ENCODE data around the gene FILIP1. TPM values are rescaled to one million over a fixed set of nuclear protein-coding genes. Genes with fewer than 3 reads are reported as not detected.

The FILIP1 gene
- polyA plus RNA-seq, 2 of the 4 experiments (the other 2 are of a cell fraction), result 2.3 to 15.6 TPM

GRCh38 chr6:75489025-75489424 lies 4.6 kb downstream of the FILIP1 start (continued):
- TF ChIP-seq PBX3 (IDR thresholded peaks at IDR 0.05) (no peak), ELK1 (IDR thresholded peaks at IDR 0.05; ENCODE audit: low read depth, low read length) (no peak), ESRRA (IDR thresholded peaks at IDR 0.05; ENCODE audit: borderline replicate concordance, low read length) (no peak), FOSL2 (IDR thresholded peaks at IDR 0.05) (no peak), FOSL2 (CRISPR knock-in tag; IDR thresholded peaks at IDR 0.05) (no peak), SREBF2 (IDR thresholded peaks at IDR 0.05) (no peak)
- TF ChIP-seq, protein P1, sequence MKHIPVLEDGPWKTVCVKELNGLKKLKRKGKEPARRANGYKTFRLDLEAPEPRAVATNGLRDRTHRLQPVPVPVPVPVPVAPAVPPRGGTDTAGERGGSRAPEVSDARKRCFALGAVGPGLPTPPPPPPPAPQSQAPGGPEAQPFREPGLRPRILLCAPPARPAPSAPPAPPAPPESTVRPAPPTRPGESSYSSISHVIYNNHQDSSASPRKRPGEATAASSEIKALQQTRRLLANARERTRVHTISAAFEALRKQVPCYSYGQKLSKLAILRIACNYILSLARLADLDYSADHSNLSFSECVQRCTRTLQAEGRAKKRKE (CRISPR knock-in tag; IDR thresholded peaks at IDR 0.05; ENCODE audit: low read depth), result no peak

- H3K4me1 ChIP-seq, result peaks cover 39% of the 10 kb centered on the region
- peak overlapping the region; percentile 78 for H3K4me2 ChIP-seq
- FAIRE-seq, result no peak
- ChIA-PET POLR2A (no interaction called here), CTCF (no interaction called here)
- WGBS (ENCODE audit: missing lambda C conversion rate), result 11% methylated on average over 1 of the region's 1 CpG
- TF ChIP-seq SMC3 (IDR thresholded peaks at IDR 0.05) (no peak), BCL3 (IDR thresholded peaks at IDR 0.05) (no peak), JUN (IDR thresholded peaks at IDR 0.05) (no peak)
- H3K4me3 ChIP-seq, result no peak overlapping the region
- DNase-seq (ENCODE audit: low read depth in 1 of 2, low spot score in 1 of 2), result no peak
- peak overlapping the region; percentile 75 to 84 for H3K27ac ChIP-seq
- ATAC-seq, result peak in 1 of 2 experiments; percentile 41; a peak in 3 of 6 replicates
- no peaks in the 10 kb centered on the region for H3K9me3 ChIP-seq
Measured at GRCh38 chr6:75488033-75488432, 5.6 kb downstream of the FILIP1 start.

GRCh38 chr6:75486850-75487518 lies 6.6 kb downstream of the FILIP1 start:
- POLR2A ChIA-PET, result no interaction called here
- TF ChIP-seq NFE2L2 (conservative IDR thresholded peaks at IDR 0.05; ENCODE audit: low read length) (no peak), HOXB5 (CRISPR knock-in tag; IDR thresholded peaks at IDR 0.05) (no peak), KDM5A (IDR thresholded peaks at IDR 0.05) (no peak), RARB (CRISPR knock-in tag; IDR thresholded peaks at IDR 0.05) (no peak), NR3C1 (IDR thresholded peaks at IDR 0.05) (no peak), SREBF2 (IDR thresholded peaks at IDR 0.05) (no peak), FOXS1 (CRISPR knock-in tag; IDR thresholded peaks at IDR 0.05) (no peak)
- FAIRE-seq, result no peak

DNA sequence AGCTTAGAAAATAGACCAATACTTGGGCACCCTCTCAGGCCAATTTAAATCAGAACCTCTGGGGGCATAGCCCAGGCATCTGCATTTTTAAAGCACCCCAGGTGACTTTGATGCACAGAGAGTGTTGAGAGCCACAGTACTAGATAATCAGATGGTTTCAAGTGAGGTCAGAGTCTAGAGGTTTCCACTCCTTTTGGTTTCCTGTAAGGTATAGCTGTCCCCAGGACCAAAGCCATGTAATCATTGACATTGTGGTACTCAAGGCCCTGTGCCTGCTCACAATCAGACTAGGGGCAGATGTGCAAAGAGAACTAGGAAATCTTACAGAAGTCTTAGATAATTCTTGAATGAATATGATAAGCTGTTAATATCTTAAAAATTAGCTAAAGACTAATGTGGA lies 9.1 kb downstream of the FILIP1 start:
- no peak overlapping the region for H3K4me3 ChIP-seq
- peaks cover 47% of the 10 kb centered on the region for H3K4me1 ChIP-seq
- ChIA-PET CTCF (interaction anchor here (1.0 to 1.1 kb wide), 2 partner anchors 9 to 17 kb away, joined by 3 to 4 read pairs; partner anchors contain the start of gene FILIP1), POLR2A (no interaction called here)
- no peaks in the 10 kb centered on the region for H3K9me3 ChIP-seq
- H3K27ac ChIP-seq, result no peak overlapping the region
- DNase-seq (ENCODE audit: low read depth in 1 of 2, low spot score in 1 of 2), result no peak
- FAIRE-seq, result no peak
- no peak for ATAC-seq
- no peak overlapping the region for H3K4me2 ChIP-seq
- TF ChIP-seq ZFP36 (IDR thresholded peaks at IDR 0.05; ENCODE audit: borderline replicate concordance, partially characterized antibody) (no peak), BHLHE40 (IDR thresholded peaks at IDR 0.05; ENCODE audit: low read depth, low read length) (no peak), JUN (IDR thresholded peaks at IDR 0.05) (no peak), RFX5 (IDR thresholded peaks at IDR 0.05) (no peak), MAFK (IDR thresholded peaks at IDR 0.05; ENCODE audit: partially characterized antibody) (no peak), FOSB (CRISPR knock-in tag; IDR thresholded peaks at IDR 0.05) (no peak), MAZ (IDR thresholded peaks at IDR 0.05; ENCODE audit: borderline replicate concordance, low read depth, low read length) (no peak), TP53 (CRISPR knock-in tag; IDR thresholded peaks at IDR 0.05) (no peak), EP300 (IDR thresholded peaks at IDR 0.05) (no peak), ZSCAN20 (CRISPR knock-in tag; IDR thresholded peaks at IDR 0.05) (no peak), FOXS1 (CRISPR knock-in tag; IDR thresholded peaks at IDR 0.05) (no peak), HOXB13 (CRISPR knock-in tag; IDR thresholded peaks at IDR 0.05; ENCODE audit: low read depth) (no peak), CBX2 (IDR thresholded peaks at IDR 0.05; ENCODE audit: borderline replicate concordance, low read depth) (no peak)
- TF ChIP-seq, protein P2, sequence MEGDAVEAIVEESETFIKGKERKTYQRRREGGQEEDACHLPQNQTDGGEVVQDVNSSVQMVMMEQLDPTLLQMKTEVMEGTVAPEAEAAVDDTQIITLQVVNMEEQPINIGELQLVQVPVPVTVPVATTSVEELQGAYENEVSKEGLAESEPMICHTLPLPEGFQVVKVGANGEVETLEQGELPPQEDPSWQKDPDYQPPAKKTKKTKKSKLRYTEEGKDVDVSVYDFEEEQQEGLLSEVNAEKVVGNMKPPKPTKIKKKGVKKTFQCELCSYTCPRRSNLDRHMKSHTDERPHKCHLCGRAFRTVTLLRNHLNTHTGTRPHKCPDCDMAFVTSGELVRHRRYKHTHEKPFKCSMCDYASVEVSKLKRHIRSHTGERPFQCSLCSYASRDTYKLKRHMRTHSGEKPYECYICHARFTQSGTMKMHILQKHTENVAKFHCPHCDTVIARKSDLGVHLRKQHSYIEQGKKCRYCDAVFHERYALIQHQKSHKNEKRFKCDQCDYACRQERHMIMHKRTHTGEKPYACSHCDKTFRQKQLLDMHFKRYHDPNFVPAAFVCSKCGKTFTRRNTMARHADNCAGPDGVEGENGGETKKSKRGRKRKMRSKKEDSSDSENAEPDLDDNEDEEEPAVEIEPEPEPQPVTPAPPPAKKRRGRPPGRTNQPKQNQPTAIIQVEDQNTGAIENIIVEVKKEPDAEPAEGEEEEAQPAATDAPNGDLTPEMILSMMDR (IDR thresholded peaks at IDR 0.05), result no peak

More at GRCh38 chr6:75486850-75487518, 6.6 kb downstream of the FILIP1 start:
- Histone ChIP-seq H3K9me3 (no peaks in the 10 kb centered on the region), H3K4me2 (no peak overlapping the region), H3K4me3 (no peak overlapping the region), H3K4me1 (peaks cover 42% of the 10 kb centered on the region), H3K27ac (peak overlapping the region; percentile 75 to 84; a peak in 4 of 6 replicates)
- CTCF ChIA-PET, result no interaction called here
- no peak for ATAC-seq
- WGBS (ENCODE audit: missing lambda C conversion rate), result 95% methylated on average over 6 of the region's 6 CpGs
- no peak for DNase-seq (ENCODE audit: low read depth in 1 of 2, low spot score in 1 of 2)

All from A549 (cell line).